SK-N-SH (cell line): ENCODE results near the gene ARL6IP4. TPM values are rescaled to one million over a fixed set of nuclear protein-coding genes. Genes with fewer than 3 reads are reported as not detected.

ENCODE experiments used
- CTCF ChIA-PET: fragments of 300-600, 350-600 bp; formaldehyde crosslinking; extraction: SDS; loops from one replicate; lab custom pipeline; 2021; lab: Yijun Ruan, JAX
- POLR2A ChIA-PET: fragments of 350-600 bp; sonication (Branson Sonifier 250); formaldehyde crosslinking; extraction: SDS; loops from one replicate; lab custom pipeline; 2020; ENCODE audit warnings: antibody characterized with exemption, inconsistent platforms; lab: Yijun Ruan, JAX
- DNase-seq: peaks from one replicate; pipeline ENCODE4 v3.0.0; 2012
- H2AFZ ChIP-seq: fragments of 200-600 bp; sonication (generic); 2 replicates; pipeline ENCODE4 v1.8.1; 2016; ENCODE audit warnings: antibody characterized with exemption, mild to moderate bottlenecking, low read depth
- H3F3A ChIP-seq: fragments of 200-600 bp; sonication (generic); replicated peaks from 2 replicates; pipeline ENCODE3; 2016; ENCODE audit warnings: antibody characterized with exemption, mild to moderate bottlenecking; ENCODE audit not compliant: insufficient read depth
- H3K27ac ChIP-seq, 2 experiments: fragments of 200-500 bp in 1 of 2; fragments of 200-600 bp in 1 of 2; sonication (Bioruptor generic) in 1 of 2; sonication (generic), shearing (Covaris generic) in 1 of 2; 2 replicates each; pipeline versions ENCODE4 v1.5.1 to v1.6.1; 2014 to 2016; ENCODE audit warnings: low read depth in 2 of 2, inconsistent platforms in 1 of 2, low read length in 1 of 2, mild to moderate bottlenecking in 1 of 2, mixed read lengths in 1 of 2
- H3K27me3 ChIP-seq: fragments of 200-600 bp; sonication (generic), shearing (Covaris generic); 2 replicates; pipeline ENCODE4 v1.6.1; 2016; ENCODE audit warnings: mixed run types; ENCODE audit not compliant: insufficient read depth
- H3K36me3 ChIP-seq, 2 experiments: fragments of 200-500 bp in 1 of 2; fragments of 200-600 bp in 1 of 2; sonication (Bioruptor generic) in 1 of 2; sonication (generic) in 1 of 2; replicated peaks in 1 of 2; 2 replicates each; pipeline versions ENCODE3 to v1.5.1; 2014 to 2016; ENCODE audit warnings: low read length in 1 of 2, mild to moderate bottlenecking in 1 of 2; ENCODE audit not compliant: insufficient read depth in 2 of 2, control insufficient read depth in 1 of 2
- H3K4me1 ChIP-seq, 2 experiments: fragments of 200-500 bp in 1 of 2; fragments of 200-600 bp in 1 of 2; sonication (Bioruptor generic) in 1 of 2; sonication (generic), shearing (Covaris generic) in 1 of 2; 2 replicates each; pipeline versions ENCODE4 v1.5.1 to v1.6.1; 2014 to 2016; ENCODE audit warnings: low read depth in 1 of 2, low read length in 1 of 2, mixed run types in 1 of 2; ENCODE audit not compliant: insufficient read depth in 2 of 2, control insufficient read depth in 1 of 2
- H3K4me2 ChIP-seq: fragments of 200-600 bp; sonication (generic), shearing (Covaris generic); 2 replicates; pipeline ENCODE4 v1.6.1; 2017; ENCODE audit warnings: mixed run types
- H3K4me3 ChIP-seq, 2 experiments: fragments of 200-500 bp in 1 of 2; fragments of 200-600 bp in 1 of 2; sonication (Bioruptor generic) in 1 of 2; sonication (generic), shearing (Covaris generic) in 1 of 2; 2 replicates each; pipeline versions ENCODE4 v1.5.1 to v1.8.1; 2014 to 2016; ENCODE audit warnings: low read depth in 2 of 2, inconsistent platforms in 1 of 2, low read length in 1 of 2, mild to moderate bottlenecking in 1 of 2, mixed read lengths in 1 of 2, moderate library complexity in 1 of 2
- H3K79me2 ChIP-seq: fragments of 200-600 bp; sonication (generic); 2 replicates; pipeline ENCODE4 v1.8.1; 2017; ENCODE audit warnings: mild to moderate bottlenecking; ENCODE audit not compliant: insufficient read depth
- H3K9ac ChIP-seq: fragments of 200-600 bp; sonication (generic); 2 replicates; pipeline ENCODE4 v1.6.1; 2017; ENCODE audit warnings: mixed run types
- H3K9me2 ChIP-seq: fragments of 200-600 bp; sonication (generic); 2 replicates; pipeline ENCODE4 v1.6.1; 2017; ENCODE audit warnings: mixed run types
- H3K9me3 ChIP-seq: fragments of 200-600 bp; sonication (generic); 2 replicates; pipeline ENCODE4 v1.6.1; 2017; ENCODE audit warnings: mixed run types, mild to moderate bottlenecking, moderate library complexity
- H4K20me1 ChIP-seq: fragments of 200-600 bp; sonication (generic); 2 replicates; pipeline ENCODE4 v1.6.1; 2017; ENCODE audit warnings: mild to moderate bottlenecking, mixed run types; ENCODE audit not compliant: insufficient read depth
- CHD2 ChIP-seq: fragments of 150-350 bp; IDR thresholded peaks from 2 replicates; pipeline ENCODE4 v1.6.1; 2018; ENCODE audit warnings: low read length; ENCODE audit not compliant: partially characterized antibody
- ELF1 ChIP-seq: IDR thresholded peaks from 2 replicates; pipeline ENCODE4 v1.4.0; 2012
- EP300 ChIP-seq, 2 experiments: IDR thresholded peaks; 2 replicates each; pipeline versions ENCODE4 v1.4.0 to v1.6.1; 2012; ENCODE audit warnings: borderline replicate concordance in 1 of 2, low read depth in 1 of 2, low read length in 1 of 2
- FOXM1 ChIP-seq: IDR thresholded peaks from 2 replicates; pipeline ENCODE4 v1.4.0; 2012; ENCODE audit warnings: low read depth, mild to moderate bottlenecking
- GABPA ChIP-seq: IDR thresholded peaks from 2 replicates; pipeline ENCODE4 v1.4.0; 2012; ENCODE audit warnings: low read depth, mild to moderate bottlenecking
- JUND ChIP-seq: IDR thresholded peaks from 2 replicates; pipeline ENCODE4 v1.4.0; 2012
- MXI1 ChIP-seq: IDR thresholded peaks from 2 replicates; pipeline ENCODE4 v1.6.1; 2012; ENCODE audit warnings: mild to moderate bottlenecking, low read depth, low read length, improper control_type of control experiment
- NRF1 ChIP-seq: IDR thresholded peaks from 2 replicates; pipeline ENCODE4 v1.6.1; 2012; ENCODE audit warnings: low read depth, mild to moderate bottlenecking, low read length
- PBX3 ChIP-seq: IDR thresholded peaks from 2 replicates; pipeline ENCODE4; 2012
- POLR2AphosphoS5 ChIP-seq: IDR thresholded peaks from 2 replicates; pipeline ENCODE4 v1.6.1; 2012; ENCODE audit warnings: low read depth, low read length
- SIN3A ChIP-seq: IDR thresholded peaks from 2 replicates; pipeline ENCODE4 v1.6.1; 2012; ENCODE audit warnings: low read depth, mild to moderate bottlenecking, low read length, moderate library complexity, borderline replicate concordance
- SMC3 ChIP-seq: IDR thresholded peaks from 2 replicates; pipeline ENCODE4 v1.6.1; 2012; ENCODE audit warnings: low read depth, low read length, improper control_type of control experiment
- TAF1 ChIP-seq: IDR thresholded peaks from 2 replicates; pipeline ENCODE4 v1.6.1; 2012; ENCODE audit warnings: low read depth, mild to moderate bottlenecking, low read length, moderate library complexity, borderline replicate concordance
- TCF12 ChIP-seq: IDR thresholded peaks from 2 replicates; pipeline ENCODE4 v1.4.0; 2012
- USF1 ChIP-seq: IDR thresholded peaks from 2 replicates; pipeline ENCODE4 v1.4.0; 2012; ENCODE audit warnings: low read depth, borderline replicate concordance
- YY1 ChIP-seq: IDR thresholded peaks from 2 replicates; pipeline ENCODE4 v1.4.0; 2012; ENCODE audit warnings: low read depth, mild to moderate bottlenecking
- WGBS: methylation state at CpG from one replicate; pipeline ENCODE4 v1.1.6; 2017; ENCODE audit warnings: low lambda C conversion rate; 5-methylcytosine and 5-hydroxymethylcytosine counted together
- polyA plus RNA-seq, 3 experiments: library from polyadenylated mRNA; depleted of rRNA; stranded (reverse); fragments of >200 nt; gene quantifications; 2 replicates each; pipeline ENCODE4 v1.2.3, GENCODE V29; 2012
- TF ChIP-seq, protein P1 (sequence below): fragments of 150-350 bp; IDR thresholded peaks from 2 replicates; pipeline ENCODE4 v1.6.1; 2016; ENCODE audit warnings: mild to moderate bottlenecking, low read depth, low read length
- TF ChIP-seq, protein P2 (sequence below): IDR thresholded peaks from 2 replicates; pipeline ENCODE4 v1.6.1; 2012; ENCODE audit warnings: mild to moderate bottlenecking, low read depth, low read length, moderate library complexity
- TF ChIP-seq, protein P3 (sequence below): IDR thresholded peaks from 2 replicates; pipeline ENCODE4 v1.4.0; 2012; ENCODE audit warnings: low read depth
- TF ChIP-seq, protein P4 (sequence below): IDR thresholded peaks from 2 replicates; pipeline ENCODE4 v1.4.0; 2012; ENCODE audit warnings: low read depth, borderline replicate concordance

The ARL6IP4 gene
- polyA plus RNA-seq, 1 of the 3 experiments (the other 2 are of a cell fraction) = 370 TPM

GRCh38 chr12:122974274-122974891, 6.1 kb upstream of the ARL6IP4 start:
- TF ChIP-seq MXI1 (peak; percentile 71; the same call in 1 of the 2 replicates), PBX3 (peak; percentile 31), USF1 (peak; percentile 18; the same call in 1 of the 2 replicates), SMC3 (no peak), FOXM1 (no peak), GABPA (peak; percentile 92), CHD2 (peak; percentile 73), NRF1 (no peak), POLR2AphosphoS5 (peak; percentile 80), TCF12 (peak; percentile 10; the same call in 1 of the 2 replicates), TAF1 (peak; percentile 75), ELF1 (peak; percentile 74), SIN3A (peak; percentile 59; the same call in 1 of the 2 replicates), JUND (no peak), YY1 (peak; percentile 79; the same call in 1 of the 2 replicates), EP300 (IDR thresholded peaks at IDR 0.05; ENCODE audit: borderline replicate concordance in 1 of 2, low read depth in 1 of 2, low read length in 1 of 2) (0 out of 4 replicates have a peak, but pooled peaks of 1 of the 2 experiments have one; percentile 4)
- TF ChIP-seq, protein P1, sequence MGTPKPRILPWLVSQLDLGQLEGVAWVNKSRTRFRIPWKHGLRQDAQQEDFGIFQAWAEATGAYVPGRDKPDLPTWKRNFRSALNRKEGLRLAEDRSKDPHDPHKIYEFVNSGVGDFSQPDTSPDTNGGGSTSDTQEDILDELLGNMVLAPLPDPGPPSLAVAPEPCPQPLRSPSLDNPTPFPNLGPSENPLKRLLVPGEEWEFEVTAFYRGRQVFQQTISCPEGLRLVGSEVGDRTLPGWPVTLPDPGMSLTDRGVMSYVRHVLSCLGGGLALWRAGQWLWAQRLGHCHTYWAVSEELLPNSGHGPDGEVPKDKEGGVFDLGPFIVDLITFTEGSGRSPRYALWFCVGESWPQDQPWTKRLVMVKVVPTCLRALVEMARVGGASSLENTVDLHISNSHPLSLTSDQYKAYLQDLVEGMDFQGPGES = peak; percentile 60
- TF ChIP-seq, protein P2, sequence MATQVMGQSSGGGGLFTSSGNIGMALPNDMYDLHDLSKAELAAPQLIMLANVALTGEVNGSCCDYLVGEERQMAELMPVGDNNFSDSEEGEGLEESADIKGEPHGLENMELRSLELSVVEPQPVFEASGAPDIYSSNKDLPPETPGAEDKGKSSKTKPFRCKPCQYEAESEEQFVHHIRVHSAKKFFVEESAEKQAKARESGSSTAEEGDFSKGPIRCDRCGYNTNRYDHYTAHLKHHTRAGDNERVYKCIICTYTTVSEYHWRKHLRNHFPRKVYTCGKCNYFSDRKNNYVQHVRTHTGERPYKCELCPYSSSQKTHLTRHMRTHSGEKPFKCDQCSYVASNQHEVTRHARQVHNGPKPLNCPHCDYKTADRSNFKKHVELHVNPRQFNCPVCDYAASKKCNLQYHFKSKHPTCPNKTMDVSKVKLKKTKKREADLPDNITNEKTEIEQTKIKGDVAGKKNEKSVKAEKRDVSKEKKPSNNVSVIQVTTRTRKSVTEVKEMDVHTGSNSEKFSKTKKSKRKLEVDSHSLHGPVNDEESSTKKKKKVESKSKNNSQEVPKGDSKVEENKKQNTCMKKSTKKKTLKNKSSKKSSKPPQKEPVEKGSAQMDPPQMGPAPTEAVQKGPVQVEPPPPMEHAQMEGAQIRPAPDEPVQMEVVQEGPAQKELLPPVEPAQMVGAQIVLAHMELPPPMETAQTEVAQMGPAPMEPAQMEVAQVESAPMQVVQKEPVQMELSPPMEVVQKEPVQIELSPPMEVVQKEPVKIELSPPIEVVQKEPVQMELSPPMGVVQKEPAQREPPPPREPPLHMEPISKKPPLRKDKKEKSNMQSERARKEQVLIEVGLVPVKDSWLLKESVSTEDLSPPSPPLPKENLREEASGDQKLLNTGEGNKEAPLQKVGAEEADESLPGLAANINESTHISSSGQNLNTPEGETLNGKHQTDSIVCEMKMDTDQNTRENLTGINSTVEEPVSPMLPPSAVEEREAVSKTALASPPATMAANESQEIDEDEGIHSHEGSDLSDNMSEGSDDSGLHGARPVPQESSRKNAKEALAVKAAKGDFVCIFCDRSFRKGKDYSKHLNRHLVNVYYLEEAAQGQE = no peak
- TF ChIP-seq, protein P3, sequence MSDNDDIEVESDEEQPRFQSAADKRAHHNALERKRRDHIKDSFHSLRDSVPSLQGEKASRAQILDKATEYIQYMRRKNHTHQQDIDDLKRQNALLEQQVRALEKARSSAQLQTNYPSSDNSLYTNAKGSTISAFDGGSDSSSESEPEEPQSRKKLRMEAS = peak; percentile 18; the same call in 1 of the 2 replicates
- TF ChIP-seq, protein P4, sequence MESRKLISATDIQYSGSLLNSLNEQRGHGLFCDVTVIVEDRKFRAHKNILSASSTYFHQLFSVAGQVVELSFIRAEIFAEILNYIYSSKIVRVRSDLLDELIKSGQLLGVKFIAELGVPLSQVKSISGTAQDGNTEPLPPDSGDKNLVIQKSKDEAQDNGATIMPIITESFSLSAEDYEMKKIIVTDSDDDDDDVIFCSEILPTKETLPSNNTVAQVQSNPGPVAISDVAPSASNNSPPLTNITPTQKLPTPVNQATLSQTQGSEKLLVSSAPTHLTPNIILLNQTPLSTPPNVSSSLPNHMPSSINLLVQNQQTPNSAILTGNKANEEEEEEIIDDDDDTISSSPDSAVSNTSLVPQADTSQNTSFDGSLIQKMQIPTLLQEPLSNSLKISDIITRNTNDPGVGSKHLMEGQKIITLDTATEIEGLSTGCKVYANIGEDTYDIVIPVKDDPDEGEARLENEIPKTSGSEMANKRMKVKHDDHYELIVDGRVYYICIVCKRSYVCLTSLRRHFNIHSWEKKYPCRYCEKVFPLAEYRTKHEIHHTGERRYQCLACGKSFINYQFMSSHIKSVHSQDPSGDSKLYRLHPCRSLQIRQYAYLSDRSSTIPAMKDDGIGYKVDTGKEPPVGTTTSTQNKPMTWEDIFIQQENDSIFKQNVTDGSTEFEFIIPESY = no peak
- Histone ChIP-seq H3K27ac (peak overlapping the region; percentile 99), H3K4me1 (peaks cover 4 to 22% of the 10 kb centered on the region in 2 experiments; a peak in 2 of 4 replicates), H3F3A (peaks cover 3% of the 10 kb centered on the region), H2AFZ (peak overlapping the region; percentile 100), H3K27me3 (no peaks in the 10 kb centered on the region), H3K9me3 (no peaks in the 10 kb centered on the region), H3K9me2 (no peaks in the 10 kb centered on the region), H3K9ac (peak overlapping the region; percentile 100), H3K79me2 (peaks cover 53% of the 10 kb centered on the region), H3K4me3 (peak overlapping the region; percentile 95 to 99), H4K20me1 (no peaks in the 10 kb centered on the region), H3K36me3 (peaks cover 0 to 11% of the 10 kb centered on the region in 2 experiments), H3K4me2 (peak overlapping the region; percentile 98)
- WGBS = under 1% methylated on average over 21 of the region's 32 CpGs
- DNase-seq = peak; percentile 93
- CTCF ChIA-PET = interaction anchor here (1.0 to 2.4 kb wide), 4 partner anchors 114 to 264 kb away, joined by 4 to 7 read pairs (median 5); no protein-coding TSS in a partner anchor
- POLR2A ChIA-PET = interaction anchor here (2.5 kb wide), 2 partner anchors 8 to 258 kb away, joined by 9 to 12 read pairs; partner anchors contain the start of genes ABCB9, MPHOSPH9 and MTRFR
